Measurements from ENCODE around the gene CDK4.

Gene CDK4

GRCh38 chr12:57771873-57772428 lies 19.8 kb upstream of the CDK4 start, which contains the start of gene METTL1:
METTL1 (minus strand) TSS chr12:57772105; CDS start chr12:57772083, 22 bp downstream.
- FAIRE-seq = no peak

- no peak for FAIRE-seq
Measured at GRCh38 chr12:57771236-57771872, 19.2 kb upstream of the CDK4 start.

DNA sequence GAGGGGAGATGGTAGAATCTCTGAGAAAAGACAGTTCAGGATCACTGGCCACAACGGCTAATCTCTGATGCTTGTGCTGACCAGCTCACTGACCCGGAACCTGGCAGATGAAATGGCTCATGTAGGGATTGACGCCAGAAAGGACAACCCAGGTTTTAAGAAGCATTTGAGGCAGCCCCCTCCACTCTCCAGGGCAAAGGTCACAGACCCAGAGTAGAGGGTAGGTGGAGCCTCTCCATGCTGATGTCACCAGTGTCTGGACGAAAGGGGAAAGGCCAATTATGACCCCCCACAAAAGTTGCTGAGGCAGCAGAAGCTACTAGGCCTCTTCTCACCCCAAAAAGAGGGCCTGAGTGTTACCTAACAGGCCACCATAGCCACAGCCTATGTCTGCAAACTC lies 18.6 kb upstream of the CDK4 start:
- no peak for FAIRE-seq

GRCh38 chr12:57769594-57769993 lies 17.5 kb upstream of the CDK4 start:
- FAIRE-seq = no peak

DNA sequence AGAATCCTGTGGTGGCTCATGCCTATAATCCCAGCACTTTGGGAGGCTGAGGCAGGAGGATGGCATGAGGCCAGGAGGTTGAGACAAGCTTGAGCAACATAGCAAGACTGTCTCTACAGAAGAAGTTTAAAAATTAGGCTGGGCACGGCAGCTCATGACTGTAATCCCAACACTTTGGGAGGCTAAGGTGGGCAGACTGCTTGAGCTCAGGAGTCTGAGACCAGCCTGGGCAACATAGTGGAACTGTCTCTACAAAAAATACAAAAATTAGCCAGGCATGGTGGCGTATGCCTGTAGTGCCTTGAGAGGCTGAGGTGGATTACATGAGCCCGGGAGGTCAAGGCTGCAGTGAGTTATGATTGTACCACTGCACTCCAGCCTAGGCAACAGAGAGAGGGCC lies 15.8 kb upstream of the CDK4 start:
- no peak for FAIRE-seq

GRCh38 chr12:57767305-57767698 lies 15.2 kb upstream of the CDK4 start:
- no peak for FAIRE-seq

DNA sequence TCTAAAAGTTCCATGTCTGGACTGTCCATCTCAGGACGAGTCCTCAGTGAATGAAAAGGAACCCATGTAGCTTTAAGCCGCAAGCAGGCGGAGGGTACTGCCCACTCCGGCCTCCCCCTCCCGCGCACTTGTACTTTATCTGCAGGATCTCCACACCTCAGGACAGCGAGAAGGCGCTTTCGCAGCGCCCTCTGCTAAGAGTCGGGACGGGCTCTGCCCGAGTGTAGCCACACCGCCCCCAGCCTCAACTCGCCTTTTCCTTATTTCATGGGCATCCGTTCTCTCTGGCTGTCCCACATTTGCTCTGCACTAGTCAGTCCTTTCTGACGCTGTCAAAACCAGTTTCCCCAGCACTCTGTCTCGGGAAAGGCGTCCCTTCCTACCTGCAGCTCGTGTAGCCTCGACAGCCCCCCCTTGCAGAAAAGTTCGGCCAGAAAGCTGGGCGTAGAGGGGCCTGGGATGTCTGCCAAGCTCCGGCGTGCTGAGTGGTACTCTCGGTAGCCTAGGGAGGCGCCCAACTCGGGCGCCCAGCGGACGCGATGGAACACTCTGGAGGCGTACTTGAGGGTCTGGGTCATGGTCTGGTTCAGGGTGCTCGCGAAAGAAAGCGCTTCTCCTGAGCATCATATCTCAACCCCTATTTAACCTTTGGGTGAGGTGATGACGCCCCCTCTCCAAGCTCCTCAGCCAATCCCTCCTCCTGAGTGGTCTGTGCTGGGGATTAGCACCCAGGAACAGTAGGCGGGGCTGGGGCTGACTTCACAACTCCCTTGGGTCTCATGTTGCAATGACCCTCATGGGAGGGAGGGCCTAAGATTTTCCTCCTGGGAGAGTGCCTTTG lies 14.6 kb upstream of the CDK4 start, which contains the start of gene CYP27B1:
Gene CYP27B1 (minus strand): TSS at position 615 of the 841 bp plus-strand sequence. CDS start 37 bp downstream, at position 578.
- no peak for FAIRE-seq

- no peak for FAIRE-seq
Measured at GRCh38 chr12:57765698-57766463, 13.8 kb upstream of the CDK4 start.

GRCh38 chr12:57765003-57765697 lies 13.0 kb upstream of the CDK4 start:
- no peak for FAIRE-seq

- FAIRE-seq = no peak
Measured at GRCh38 chr12:57764662-57765002, 12.5 kb upstream of the CDK4 start.

- no peak for FAIRE-seq
Measured at GRCh38 chr12:57763881-57764661, 12.0 kb upstream of the CDK4 start.

- FAIRE-seq = no peak
Measured at GRCh38 chr12:57762463-57762862, 10.4 kb upstream of the CDK4 start.

DNA sequence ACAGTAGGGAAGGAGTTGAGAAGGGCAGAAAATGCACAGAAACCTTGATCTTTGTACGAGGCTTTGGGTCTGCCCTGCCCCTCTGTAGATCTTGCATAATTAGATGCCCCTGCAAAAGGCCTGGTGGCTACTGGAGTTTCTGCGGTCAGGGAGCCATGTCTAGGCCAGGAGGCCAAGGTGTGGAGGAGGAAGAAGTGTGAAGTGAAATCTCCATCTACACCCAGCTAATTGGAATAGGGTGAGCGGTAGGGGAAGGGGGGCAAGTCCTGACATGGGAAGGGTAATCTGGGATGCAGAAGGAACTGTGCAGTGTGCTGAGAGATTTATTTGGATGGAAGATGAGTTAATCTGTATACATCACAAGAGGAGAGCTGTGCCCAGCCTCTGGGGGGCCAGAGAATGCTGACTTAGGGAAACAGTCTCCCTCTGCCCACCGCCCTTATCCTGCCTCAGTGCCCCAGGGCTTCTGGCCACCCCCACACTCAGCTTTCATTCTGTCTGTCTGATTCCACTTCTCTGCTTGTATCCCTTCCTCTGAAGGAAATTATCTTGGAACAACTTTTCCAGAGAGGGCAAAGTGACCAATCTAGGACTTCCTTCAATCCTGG lies 9.4 kb upstream of the CDK4 start:
- no peak for FAIRE-seq

DNA sequence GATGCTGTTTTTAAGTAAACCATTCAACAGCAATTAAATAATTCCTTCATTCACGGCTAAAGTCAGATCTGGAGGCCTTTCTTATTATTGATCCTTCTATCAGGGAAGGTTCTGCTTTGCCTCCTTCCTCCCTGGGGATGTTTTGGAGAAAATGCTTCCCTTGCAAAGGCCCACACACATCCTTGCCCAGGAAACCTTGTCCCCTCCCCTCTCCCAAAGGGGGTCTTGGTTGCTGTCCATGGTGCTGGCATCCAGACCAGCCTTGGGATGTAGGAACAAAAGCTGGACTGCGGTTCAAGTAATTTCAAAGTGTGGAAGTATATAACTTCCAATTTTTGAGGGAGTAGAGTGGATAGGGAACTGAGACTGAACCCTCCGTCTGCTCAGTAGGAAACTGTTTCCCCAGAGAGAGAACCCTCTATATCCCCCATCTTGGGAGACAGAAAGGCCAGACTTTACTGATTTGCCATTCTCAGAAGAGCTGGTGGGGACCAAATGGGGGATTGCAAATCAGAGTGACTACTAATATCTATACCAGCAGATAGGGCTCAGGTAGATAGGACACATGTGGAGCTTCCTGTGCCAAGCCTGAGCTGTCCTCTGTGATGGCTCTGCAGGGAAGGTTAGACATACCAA lies 8.4 kb upstream of the CDK4 start:
- no peak for FAIRE-seq

GRCh38 chr12:57759360-57759980 lies 7.4 kb upstream of the CDK4 start:
- no peak for FAIRE-seq

DNA sequence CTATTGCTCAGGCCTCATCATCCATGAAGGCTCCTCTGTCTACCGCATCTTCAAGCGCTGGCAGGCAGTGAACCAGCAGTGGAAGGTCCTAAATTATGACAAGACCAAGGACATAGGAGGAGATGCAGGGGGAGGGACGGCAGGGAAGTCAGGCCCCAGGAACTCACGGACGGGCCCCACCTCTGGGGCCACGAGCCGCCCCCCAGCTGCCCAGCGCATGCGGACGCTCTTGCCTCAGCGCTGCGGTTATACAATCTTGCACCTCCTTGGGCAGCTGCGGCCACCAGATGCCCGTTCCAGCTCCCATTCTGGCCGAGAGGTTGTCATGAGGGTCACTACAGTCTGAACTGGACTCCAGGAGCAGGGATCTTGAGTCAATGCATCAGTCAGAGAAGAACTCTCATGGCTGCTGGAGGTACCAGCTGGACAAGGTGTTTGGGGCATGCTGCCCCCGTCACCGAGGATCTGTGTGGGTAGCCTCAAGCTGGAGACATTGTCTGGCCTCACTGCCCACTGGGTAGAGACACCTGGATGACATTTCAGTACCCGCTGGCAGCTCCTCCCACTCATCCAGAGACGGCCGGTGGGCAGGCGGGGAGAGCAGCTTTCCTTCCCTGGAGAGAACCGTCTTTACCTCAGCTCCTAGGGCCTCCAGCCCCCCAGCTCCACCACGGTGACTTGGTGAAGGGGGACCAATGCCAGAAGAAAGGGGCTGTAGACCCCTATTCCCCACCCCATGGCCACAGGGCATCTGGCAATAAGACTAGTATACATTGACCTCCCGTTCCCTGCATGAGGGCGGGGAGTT lies 6.6 kb upstream of the CDK4 start:
- no peak for FAIRE-seq

DNA sequence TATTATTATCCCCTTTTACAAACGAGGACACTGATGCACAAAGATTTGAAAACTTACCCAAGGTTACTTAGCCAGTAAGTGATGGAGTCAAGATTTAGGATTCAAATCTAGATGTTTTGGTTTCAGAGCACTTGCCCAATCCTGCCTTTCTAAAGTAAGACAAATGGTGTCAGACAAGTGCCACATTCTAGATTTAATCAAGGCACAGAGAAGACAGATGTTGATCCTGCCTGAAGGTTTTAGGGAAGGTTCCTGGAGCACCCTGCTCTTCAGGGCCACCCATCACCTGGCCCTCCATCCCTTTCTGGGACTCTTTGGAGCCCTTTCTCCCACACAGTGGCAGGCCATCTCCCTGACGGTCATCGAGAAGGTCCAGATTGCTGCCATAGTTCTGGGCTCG lies 5.7 kb upstream of the CDK4 start:
- no peak for FAIRE-seq

DNA sequence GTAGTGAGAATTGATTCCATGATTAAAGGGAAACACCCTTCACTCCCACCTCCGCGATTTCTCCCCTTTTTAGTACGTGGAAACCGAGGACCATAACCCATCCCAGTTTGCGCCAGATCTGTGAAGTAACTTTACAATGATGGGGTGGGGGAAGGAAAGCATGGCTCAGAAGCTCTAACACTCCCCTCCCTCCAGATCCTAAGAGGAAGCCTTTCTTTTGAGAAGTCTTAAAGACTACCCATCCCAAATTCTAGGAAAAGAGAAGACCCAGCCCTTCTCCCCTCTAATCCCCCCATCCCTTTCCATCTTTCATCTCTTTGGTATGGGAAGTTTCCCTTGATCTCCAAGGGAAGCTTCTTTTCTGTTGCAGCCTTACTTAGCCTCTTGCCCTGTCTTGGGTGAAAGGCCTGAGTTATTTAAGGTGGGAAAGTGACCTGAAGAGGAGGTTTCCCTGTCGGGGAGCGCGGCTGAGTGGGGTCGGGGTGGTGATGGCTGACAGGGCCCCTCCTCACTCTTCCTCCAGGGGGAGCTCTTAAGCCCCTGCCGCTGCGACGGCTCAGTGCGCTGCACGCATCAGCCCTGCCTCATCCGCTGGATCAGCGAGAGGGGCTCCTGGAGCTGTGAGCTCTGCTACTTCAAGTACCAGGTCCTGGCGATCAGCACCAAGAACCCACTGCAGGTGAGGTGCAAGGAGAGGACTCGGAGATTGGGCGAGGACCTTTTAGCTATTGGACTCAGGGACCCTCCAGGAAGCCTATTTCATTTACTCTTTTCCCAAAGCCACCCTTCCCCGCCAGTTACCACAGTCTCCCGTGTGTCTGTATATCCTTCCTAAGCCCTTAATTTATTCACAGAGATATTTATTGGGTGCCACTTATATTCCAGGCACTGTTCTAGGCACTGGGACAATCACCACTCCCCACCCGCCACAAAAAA lies 4.6 kb upstream of the CDK4 start:
- no peak for FAIRE-seq
